ACC112 (cell line): ENCODE data around the gene EIF4G1.
A peak's percentile ranks its signal among the peaks of the same experiment; 100 is the strongest.

ENCODE experiments used
- H2AFZ ChIP-seq: fragments of 200-600 bp; sonication (generic); one replicate; pipeline ENCODE4 v1.6.0; 2017; ENCODE audit warnings: antibody characterized with exemption, low read length; ENCODE audit not compliant: unreplicated experiment
- H3K27ac ChIP-seq: fragments of 200-600 bp; sonication (generic); 2 replicates; pipeline ENCODE4 v1.5.1; 2014; ENCODE audit warnings: low read depth, mild to moderate bottlenecking, antibody characterized with exemption, low read length, moderate library complexity
- H3K27me3 ChIP-seq: fragments of 200-600 bp; sonication (generic); 2 replicates; pipeline ENCODE4 v1.6.1; 2014; ENCODE audit warnings: mild to moderate bottlenecking, antibody characterized with exemption, low read length, moderate library complexity, mixed read lengths; ENCODE audit not compliant: insufficient read depth
- H3K36me3 ChIP-seq: fragments of 200-600 bp; sonication (generic); 2 replicates; pipeline ENCODE4 v1.6.1; 2016; ENCODE audit warnings: mild to moderate bottlenecking, antibody characterized with exemption, low read length, moderate library complexity, mixed read lengths; ENCODE audit not compliant: insufficient read depth
- H3K4me1 ChIP-seq: fragments of 200-600 bp; sonication (generic); one replicate; pipeline ENCODE4 v1.6.1; 2016; ENCODE audit warnings: low read length, mixed read lengths; ENCODE audit not compliant: insufficient read depth, unreplicated experiment, control insufficient read depth
- H3K4me3 ChIP-seq: fragments of 200-600 bp; sonication (generic); 2 replicates; pipeline ENCODE4 v1.5.1; 2014; ENCODE audit warnings: mild to moderate bottlenecking, low read depth, low read length
- H3K79me2 ChIP-seq: fragments of 200-600 bp; sonication (generic); one replicate; pipeline ENCODE4 v1.6.0; 2016; ENCODE audit warnings: low read length; ENCODE audit not compliant: control insufficient read depth, unreplicated experiment, insufficient read depth

EIF4G1 gene

GRCh38 chr3:184368586-184369183 is 54.3 kb downstream of the EIF4G1 start:
- Histone ChIP-seq H3K79me2 (peaks cover 17% of the 10 kb centered on the region), H3K4me3 (no peak overlapping the region), H2AFZ (no peak overlapping the region), H3K4me1 (peaks cover 51% of the 10 kb centered on the region), H3K27ac (peak overlapping the region; percentile 57), H3K36me3 (peaks cover 21% of the 10 kb centered on the region), H3K27me3 (no peaks in the 10 kb centered on the region)

GRCh38 chr3:184371570-184372018 is 57.2 kb downstream of the EIF4G1 start:
- H3K79me2 ChIP-seq, result no peaks in the 10 kb centered on the region
- peaks cover 37% of the 10 kb centered on the region for H3K4me1 ChIP-seq
- H3K27me3 ChIP-seq, result peaks cover 14% of the 10 kb centered on the region
- H2AFZ ChIP-seq, result no peak overlapping the region
- peaks cover 11% of the 10 kb centered on the region for H3K36me3 ChIP-seq
- H3K27ac ChIP-seq, result no peak overlapping the region
- no peak overlapping the region for H3K4me3 ChIP-seq

GRCh38 chr3:184372296-184372821 is 58.0 kb downstream of the EIF4G1 start:
- Histone ChIP-seq H3K4me1 (peaks cover 33% of the 10 kb centered on the region), H3K4me3 (no peak overlapping the region), H3K36me3 (peaks cover 6% of the 10 kb centered on the region), H3K27ac (no peak overlapping the region), H2AFZ (no peak overlapping the region), H3K27me3 (peaks cover 19% of the 10 kb centered on the region), H3K79me2 (no peaks in the 10 kb centered on the region)

- Histone ChIP-seq H3K27ac (no peak overlapping the region), H3K36me3 (peaks cover 4% of the 10 kb centered on the region), H3K79me2 (no peaks in the 10 kb centered on the region), H3K4me1 (peaks cover 30% of the 10 kb centered on the region), H3K4me3 (no peak overlapping the region), H2AFZ (no peak overlapping the region), H3K27me3 (peaks cover 24% of the 10 kb centered on the region)
These were observed 58.5 kb downstream of the EIF4G1 start for GRCh38 chr3:184372911-184373310.

GRCh38 chr3:184373422-184373821 is 59.0 kb downstream of the EIF4G1 start:
- Histone ChIP-seq H3K4me3 (no peak overlapping the region), H3K27ac (no peak overlapping the region), H3K36me3 (no peaks in the 10 kb centered on the region; the same call in 1 of the 2 replicates), H3K79me2 (no peaks in the 10 kb centered on the region), H2AFZ (no peak overlapping the region), H3K4me1 (peaks cover 25% of the 10 kb centered on the region), H3K27me3 (peaks cover 29% of the 10 kb centered on the region)

- Histone ChIP-seq H3K79me2 (no peaks in the 10 kb centered on the region), H3K27ac (no peak overlapping the region), H2AFZ (no peak overlapping the region), H3K4me3 (no peak overlapping the region), H3K36me3 (no peaks in the 10 kb centered on the region), H3K4me1 (peaks cover 11% of the 10 kb centered on the region), H3K27me3 (peaks cover 46% of the 10 kb centered on the region)
These were observed 61.5 kb downstream of the EIF4G1 start for GRCh38 chr3:184375747-184376461.

- Histone ChIP-seq H3K4me3 (no peak overlapping the region), H3K27ac (no peak overlapping the region), H3K79me2 (no peaks in the 10 kb centered on the region), H3K27me3 (peaks cover 61% of the 10 kb centered on the region), H2AFZ (no peak overlapping the region), H3K4me1 (peaks cover 3% of the 10 kb centered on the region), H3K36me3 (no peaks in the 10 kb centered on the region)
These were observed 63.0 kb downstream of the EIF4G1 start for GRCh38 chr3:184377374-184377773.

- Histone ChIP-seq H3K27ac (no peak within 1 kb of the TSS), H3K4me3 (no peak within 1 kb of the TSS)
These were observed 63.6 kb downstream of the EIF4G1 start, which contains the start of gene THPO for GRCh38 chr3:184377882-184378445. Gene THPO (minus strand): TSS chr3:184378207. CDS start chr3:184376259, 1,948 bp downstream.

GRCh38 chr3:184378651-184379357 is 64.4 kb downstream of the EIF4G1 start:
- no peak overlapping the region for H3K4me3 ChIP-seq
- no peaks in the 10 kb centered on the region for H3K79me2 ChIP-seq
- H3K4me1 ChIP-seq, result no peaks in the 10 kb centered on the region
- no peak overlapping the region for H2AFZ ChIP-seq
- no peak overlapping the region for H3K27ac ChIP-seq
- no peaks in the 10 kb centered on the region for H3K36me3 ChIP-seq
- H3K27me3 ChIP-seq, result peaks cover 62% of the 10 kb centered on the region

More at GRCh38 chr3:184377882-184378445, 63.6 kb downstream of the EIF4G1 start, which contains the start of gene THPO:
- H3K27me3 ChIP-seq, result peaks cover 62% of the 10 kb centered on the region
- no peaks in the 10 kb centered on the region for H3K79me2 ChIP-seq
- H3K4me1 ChIP-seq, result peaks cover 3% of the 10 kb centered on the region
- H3K36me3 ChIP-seq, result no peaks in the 10 kb centered on the region
- no peak within 1 kb of the TSS for H2AFZ ChIP-seq
